Activated T-helper 17 cell treated with anti-CD3 and anti-CD28 coated beads, Interleukin-2, amount 50 U/mL, for 72 hours (primary cell): ENCODE results near the gene PTPRN2. TPM values are rescaled to one million over a fixed set of nuclear protein-coding genes. Genes with fewer than 3 reads are reported as not detected.
A peak's percentile ranks its signal among the peaks of the same experiment; 100 is the strongest.

Experiments used
- ATAC-seq: fragments of 150-1000 bp; cut with Tn5 transposase; replicated peaks from 2 replicates; pipeline ENCODE4 v1.10.0; 2021; ENCODE audit warnings: mild to moderate bottlenecking, moderate library complexity
- H3K27ac Mint-ChIP-seq: one replicate; pipeline ENCODE4 v1.8.0; 2022; ENCODE audit warnings: mixed read lengths
- H3K27me3 Mint-ChIP-seq: one replicate; pipeline ENCODE4 v1.8.0; 2022; ENCODE audit warnings: mixed read lengths
- H3K36me3 Mint-ChIP-seq: one replicate; pipeline ENCODE4 v1.8.0; 2022; ENCODE audit warnings: low read depth, mild to moderate bottlenecking, mixed read lengths
- H3K4me1 Mint-ChIP-seq: one replicate; pipeline ENCODE4 v1.8.0; 2022; ENCODE audit warnings: mixed read lengths
- H3K4me3 Mint-ChIP-seq: one replicate; pipeline ENCODE4 v1.8.0; 2022; ENCODE audit warnings: mild to moderate bottlenecking, mixed read lengths
- H3K9me3 Mint-ChIP-seq: one replicate; pipeline ENCODE4 v1.8.0; 2022; ENCODE audit warnings: mixed read lengths
- total RNA-seq, 2 donors: library from RNA; stranded (reverse); gene quantifications; one replicate each; pipeline ENCODE4 v1.2.3, GENCODE V29; 2022

PTPRN2 gene
- total RNA-seq, 2 donors from 2014 or later: 0.48 to 1.4 TPM

DNA sequence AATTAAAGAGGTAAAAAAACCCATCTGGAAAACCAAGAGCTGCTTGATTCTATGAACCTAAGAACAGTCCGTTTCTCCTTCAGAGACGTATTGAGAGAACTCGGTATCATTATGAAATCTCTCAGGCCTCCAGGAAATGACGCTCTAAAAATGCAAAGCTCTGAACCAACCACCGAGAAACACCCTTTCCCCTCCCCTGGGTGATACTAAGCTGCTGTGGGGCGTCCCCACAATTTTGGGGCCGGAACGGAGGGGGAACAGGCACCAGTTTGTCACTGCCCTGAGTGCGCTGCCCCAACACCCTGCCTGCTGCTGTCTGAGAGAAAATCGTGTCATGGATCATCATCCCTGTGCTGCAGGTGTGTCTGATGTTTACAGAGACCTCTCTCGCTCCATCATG, 741.4 kb downstream of the PTPRN2 start:
- H3K36me3 Mint-ChIP-seq: no peaks in the 10 kb centered on the region
- H3K9me3 Mint-ChIP-seq: no peaks in the 10 kb centered on the region
- ATAC-seq: peak; percentile 58
- H3K27ac Mint-ChIP-seq: no peak overlapping the region
- peaks cover 3% of the 10 kb centered on the region for H3K27me3 Mint-ChIP-seq
- H3K4me1 Mint-ChIP-seq: peaks cover under 1% of the 10 kb centered on the region
- H3K4me3 Mint-ChIP-seq: no peak overlapping the region

DNA sequence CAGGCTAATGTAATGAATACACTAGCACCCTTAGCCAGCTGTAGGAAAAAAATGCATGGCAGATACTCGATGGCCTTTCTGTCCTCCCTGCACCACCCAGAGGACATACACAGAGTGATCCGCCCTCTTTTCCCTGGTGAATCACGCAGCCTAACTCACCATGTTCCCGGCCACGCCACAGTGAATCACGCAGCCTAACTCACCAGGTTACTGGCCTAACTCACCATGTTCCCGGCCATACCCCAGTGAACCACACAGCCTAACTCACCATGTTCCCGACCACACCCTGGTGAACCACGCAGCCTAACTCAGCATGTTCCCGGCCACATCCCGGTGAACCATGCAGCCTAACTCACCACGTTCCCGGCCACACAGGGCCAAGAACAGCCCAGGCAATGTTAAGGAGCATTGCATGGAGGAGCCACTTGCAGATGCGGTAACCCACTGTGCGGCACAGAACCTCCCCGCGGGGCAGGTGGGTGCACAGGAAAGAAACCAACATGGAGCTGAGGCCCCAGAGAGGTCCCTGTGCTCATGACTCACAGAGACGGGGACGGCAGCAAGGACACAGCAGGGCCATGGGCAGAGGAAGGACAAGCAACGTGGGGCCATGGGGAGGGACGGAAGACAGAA, 742.3 kb downstream of the PTPRN2 start:
- Mint-ChIP-seq H3K4me1 (no peaks in the 10 kb centered on the region), H3K36me3 (no peaks in the 10 kb centered on the region), H3K27ac (no peak overlapping the region), H3K9me3 (no peaks in the 10 kb centered on the region), H3K4me3 (no peak overlapping the region), H3K27me3 (peaks cover 3% of the 10 kb centered on the region)
- peak; percentile 32 for ATAC-seq

DNA sequence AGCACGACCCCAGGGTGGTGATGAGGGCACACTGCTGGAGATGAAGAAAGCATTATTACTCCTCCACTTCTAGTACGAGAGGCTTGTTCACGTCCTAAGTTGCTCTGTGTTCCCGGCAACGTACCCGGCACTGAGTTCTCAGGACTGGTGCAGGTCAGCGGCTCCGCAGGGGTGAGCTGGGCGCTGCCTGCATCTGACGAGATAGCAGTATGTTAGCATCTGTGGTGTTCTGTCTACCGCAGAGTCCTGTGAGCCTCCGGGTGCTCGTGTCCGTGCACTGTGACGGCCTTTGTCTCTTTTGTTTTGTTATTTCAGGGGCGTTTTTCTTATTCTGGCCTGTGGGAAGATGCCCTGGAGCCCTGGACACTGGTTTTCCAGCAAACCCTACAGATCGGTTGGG, 743.0 kb downstream of the PTPRN2 start:
- H3K9me3 Mint-ChIP-seq: no peaks in the 10 kb centered on the region
- no peaks in the 10 kb centered on the region for H3K36me3 Mint-ChIP-seq
- H3K4me1 Mint-ChIP-seq: no peaks in the 10 kb centered on the region
- no peak overlapping the region for H3K27ac Mint-ChIP-seq
- no peak overlapping the region for H3K4me3 Mint-ChIP-seq
- peaks cover 3% of the 10 kb centered on the region for H3K27me3 Mint-ChIP-seq
- ATAC-seq: no peak

DNA sequence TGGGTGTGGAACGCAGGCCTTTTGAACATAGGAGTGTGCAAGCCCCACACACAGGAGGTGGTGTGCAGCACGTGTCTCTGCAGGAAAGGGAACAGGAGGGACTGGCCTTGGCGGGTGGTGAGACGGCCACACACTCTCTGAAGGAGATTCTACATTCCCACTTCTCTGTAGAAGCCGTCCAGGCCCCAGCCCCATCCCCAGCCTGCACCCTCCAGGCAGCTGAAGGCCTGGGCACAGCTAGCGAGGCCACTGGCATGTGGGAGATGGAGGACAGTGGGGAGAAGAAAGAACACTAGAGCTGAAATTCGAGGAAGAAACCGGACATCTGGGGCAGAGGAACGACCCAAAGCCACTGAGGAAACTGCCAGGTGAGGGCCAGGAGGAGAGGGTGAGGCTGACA, 743.5 kb downstream of the PTPRN2 start:
- H3K9me3 Mint-ChIP-seq: no peaks in the 10 kb centered on the region
- no peak overlapping the region for H3K27ac Mint-ChIP-seq
- H3K27me3 Mint-ChIP-seq: peaks cover 3% of the 10 kb centered on the region
- ATAC-seq: no peak
- H3K36me3 Mint-ChIP-seq: no peaks in the 10 kb centered on the region
- no peak overlapping the region for H3K4me3 Mint-ChIP-seq
- no peaks in the 10 kb centered on the region for H3K4me1 Mint-ChIP-seq

DNA sequence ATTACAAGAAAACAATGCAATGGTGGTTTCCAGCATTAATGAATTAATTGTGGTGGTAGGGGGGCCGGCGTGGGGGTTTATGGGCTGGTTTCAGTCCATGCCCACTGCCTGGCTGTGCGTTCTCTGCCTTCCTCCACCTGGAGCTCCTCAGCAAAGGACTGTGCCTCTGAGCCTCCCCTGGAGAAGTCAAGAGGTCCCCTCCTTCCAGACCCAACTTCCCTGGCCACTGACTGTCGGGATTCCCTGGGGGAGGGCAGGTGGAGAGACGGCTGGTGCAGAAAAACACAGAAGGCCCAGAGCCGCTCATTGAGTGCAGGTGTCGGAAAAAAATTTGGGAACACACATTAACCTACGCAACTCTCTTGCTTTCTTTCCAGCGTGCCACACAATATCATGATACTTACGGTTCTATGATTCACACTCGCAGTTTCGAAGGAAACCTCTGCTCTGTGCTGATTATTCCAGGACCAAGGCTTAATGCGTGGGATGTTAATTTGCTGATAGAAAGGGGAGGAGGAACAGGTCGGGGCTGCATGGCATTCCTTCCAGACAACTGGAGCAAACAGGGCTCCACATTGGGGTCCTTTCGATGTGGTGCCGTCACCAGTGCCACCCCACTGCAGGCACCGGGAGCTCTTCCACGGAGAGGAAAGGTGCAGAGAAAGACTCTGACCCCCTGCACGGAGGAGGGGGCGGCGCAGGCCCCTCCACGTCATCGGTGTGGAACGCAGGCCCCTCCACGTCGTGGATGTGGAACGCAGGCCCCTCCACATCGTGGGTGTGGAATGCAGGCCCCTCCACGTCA, 744.1 kb downstream of the PTPRN2 start:
- no peaks in the 10 kb centered on the region for H3K36me3 Mint-ChIP-seq
- H3K27me3 Mint-ChIP-seq: peaks cover 3% of the 10 kb centered on the region
- H3K4me1 Mint-ChIP-seq: no peaks in the 10 kb centered on the region
- no peak overlapping the region for H3K4me3 Mint-ChIP-seq
- H3K9me3 Mint-ChIP-seq: no peaks in the 10 kb centered on the region
- H3K27ac Mint-ChIP-seq: no peak overlapping the region
- ATAC-seq: no peak

DNA sequence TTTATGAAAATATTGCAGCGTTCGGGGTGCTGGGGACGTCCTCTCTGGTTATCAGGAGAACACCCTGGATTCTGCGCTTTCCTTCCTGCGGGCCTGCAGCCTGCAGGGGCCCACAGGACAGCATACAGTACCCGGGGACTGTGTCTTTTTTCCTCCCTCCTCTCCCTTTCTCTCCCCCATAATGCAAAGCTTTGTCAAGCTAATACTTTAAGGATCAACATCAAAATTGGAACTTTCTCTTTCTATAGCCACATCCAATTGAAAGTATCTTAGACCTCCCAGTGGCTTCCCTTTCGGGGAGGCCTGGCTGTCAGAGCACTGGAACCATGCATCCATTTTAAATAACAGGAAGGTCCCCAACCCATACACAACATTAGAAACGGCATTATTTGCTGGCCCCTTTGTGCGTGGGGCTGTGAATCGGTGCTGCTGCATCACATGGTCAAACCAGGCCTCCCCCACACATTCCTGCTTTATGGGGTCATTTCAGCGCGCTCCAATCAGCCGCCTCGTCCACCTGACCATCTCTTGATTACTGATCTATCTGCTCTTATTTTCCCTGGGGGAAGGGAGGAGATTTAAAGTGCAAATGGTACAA, 745.8 kb downstream of the PTPRN2 start:
- Mint-ChIP-seq H3K9me3 (no peaks in the 10 kb centered on the region), H3K27me3 (peaks cover 3% of the 10 kb centered on the region), H3K4me1 (no peaks in the 10 kb centered on the region), H3K27ac (no peak overlapping the region), H3K36me3 (no peaks in the 10 kb centered on the region), H3K4me3 (no peak overlapping the region)
- no peak for ATAC-seq

DNA sequence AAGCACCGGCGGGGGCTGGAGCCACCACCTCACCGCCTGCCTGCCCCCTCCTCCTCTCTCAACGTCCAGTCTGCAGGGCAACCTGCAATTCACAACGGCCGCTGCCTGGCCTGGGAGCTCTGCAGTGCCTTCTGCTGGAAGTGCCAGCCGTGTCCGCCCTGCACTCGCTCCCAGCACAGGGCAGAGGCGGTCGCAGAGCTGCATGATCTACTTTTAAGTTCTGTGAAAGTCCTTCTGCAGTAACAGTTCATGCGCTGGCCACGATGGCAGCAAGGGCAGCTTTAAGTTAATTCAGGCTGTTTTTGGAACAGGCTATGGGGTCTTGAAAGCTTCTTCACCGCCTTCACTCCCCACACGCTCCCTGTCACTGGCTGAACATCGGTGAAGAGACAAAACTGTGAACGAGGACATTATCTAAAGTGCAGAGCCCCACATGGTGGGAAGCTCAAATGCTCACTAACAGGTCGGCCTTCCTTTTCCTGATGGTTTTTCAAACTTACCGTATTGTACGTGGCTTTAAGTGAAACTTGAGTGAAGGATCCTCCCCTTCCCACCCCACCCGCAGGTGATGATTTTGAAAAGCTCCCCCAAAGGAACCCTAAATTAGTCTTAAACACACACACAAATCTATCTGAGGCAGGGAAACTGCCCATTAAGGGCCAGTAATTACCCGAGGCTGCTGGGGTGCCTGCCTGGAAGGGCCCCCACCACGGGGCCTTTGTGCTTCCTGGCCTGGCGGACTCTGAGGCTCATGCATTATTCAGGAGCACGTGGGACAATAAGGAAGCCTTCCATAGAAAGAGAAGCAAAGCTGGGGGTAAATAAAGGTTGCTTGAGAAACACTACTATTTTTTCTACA, 746.5 kb downstream of the PTPRN2 start:
- H3K27me3 Mint-ChIP-seq: peaks cover 3% of the 10 kb centered on the region
- no peak overlapping the region for H3K27ac Mint-ChIP-seq

DNA sequence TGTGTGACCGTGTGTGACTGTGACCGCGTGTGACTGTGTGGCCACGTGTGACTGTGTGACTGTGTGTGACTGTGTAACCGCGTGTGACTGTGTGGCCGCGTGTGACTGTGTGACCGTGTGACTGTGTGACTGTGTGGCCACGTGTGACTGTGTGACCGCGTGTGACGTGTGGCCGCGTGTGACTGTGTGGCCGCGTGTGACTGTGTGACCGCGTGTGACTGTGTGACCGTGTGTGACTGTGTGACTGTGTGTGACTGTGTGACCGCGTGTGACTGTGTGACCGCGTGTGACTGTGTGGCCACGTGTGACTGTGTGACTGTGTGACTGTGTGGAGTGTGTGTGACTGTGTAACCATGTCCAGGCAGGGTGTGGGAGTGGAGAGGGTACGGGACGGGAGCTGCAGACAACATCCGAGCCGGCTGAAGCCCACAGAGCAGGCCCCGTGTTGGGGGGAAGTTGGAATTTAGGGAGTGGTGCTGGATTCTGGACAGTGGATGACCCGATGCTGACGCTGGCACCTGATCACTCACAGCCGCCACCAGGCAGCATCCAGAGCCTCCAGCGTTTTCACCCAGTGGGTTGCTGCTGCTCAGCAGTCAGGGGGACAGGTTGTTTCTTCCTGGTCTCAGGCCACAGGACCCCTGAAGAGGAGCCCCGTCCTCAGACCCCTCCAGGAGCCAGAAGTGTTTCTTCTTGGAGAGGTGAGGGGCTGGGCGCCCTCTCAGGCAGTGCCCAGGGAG, 747.3 kb downstream of the PTPRN2 start:
- Mint-ChIP-seq H3K27me3 (peaks cover 3% of the 10 kb centered on the region), H3K27ac (no peak overlapping the region), H3K4me1 (peaks cover 2% of the 10 kb centered on the region), H3K9me3 (no peaks in the 10 kb centered on the region), H3K36me3 (no peaks in the 10 kb centered on the region), H3K4me3 (no peak overlapping the region)
- ATAC-seq: no peak

More for the DNA sequence above, 746.5 kb downstream of the PTPRN2 start:
- no peak for ATAC-seq
- Mint-ChIP-seq H3K4me3 (no peak overlapping the region), H3K4me1 (no peaks in the 10 kb centered on the region), H3K9me3 (no peaks in the 10 kb centered on the region), H3K36me3 (no peaks in the 10 kb centered on the region)

DNA sequence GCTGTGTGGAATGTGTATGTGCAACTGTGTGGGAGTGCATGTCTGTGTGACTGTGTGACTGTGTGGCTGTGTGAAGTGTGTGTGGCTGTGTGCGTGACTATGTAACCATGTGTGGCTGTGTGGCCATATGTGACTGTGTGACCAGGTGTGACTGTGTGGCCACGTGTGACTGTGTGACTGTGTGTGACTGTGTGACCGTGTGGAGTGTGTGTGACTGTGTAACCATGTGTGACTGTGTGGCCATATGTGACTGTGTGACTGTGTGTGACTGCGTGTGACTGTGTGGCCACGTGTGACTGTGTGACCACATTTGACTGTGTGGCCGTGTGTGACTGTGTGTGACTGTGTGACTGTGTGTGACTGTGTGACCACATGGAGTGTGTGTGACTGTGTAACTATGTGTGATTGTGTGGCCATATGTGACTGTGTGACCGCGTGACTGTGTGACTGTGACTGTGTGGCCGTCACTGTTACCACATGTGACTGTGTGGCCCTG, 747.9 kb downstream of the PTPRN2 start:
- peaks cover 5% of the 10 kb centered on the region for H3K4me1 Mint-ChIP-seq
- no peak overlapping the region for H3K4me3 Mint-ChIP-seq
- peaks cover 3% of the 10 kb centered on the region for H3K27me3 Mint-ChIP-seq
- ATAC-seq: peak; percentile 21
- H3K27ac Mint-ChIP-seq: no peak overlapping the region
- H3K9me3 Mint-ChIP-seq: no peaks in the 10 kb centered on the region
- H3K36me3 Mint-ChIP-seq: no peaks in the 10 kb centered on the region

DNA sequence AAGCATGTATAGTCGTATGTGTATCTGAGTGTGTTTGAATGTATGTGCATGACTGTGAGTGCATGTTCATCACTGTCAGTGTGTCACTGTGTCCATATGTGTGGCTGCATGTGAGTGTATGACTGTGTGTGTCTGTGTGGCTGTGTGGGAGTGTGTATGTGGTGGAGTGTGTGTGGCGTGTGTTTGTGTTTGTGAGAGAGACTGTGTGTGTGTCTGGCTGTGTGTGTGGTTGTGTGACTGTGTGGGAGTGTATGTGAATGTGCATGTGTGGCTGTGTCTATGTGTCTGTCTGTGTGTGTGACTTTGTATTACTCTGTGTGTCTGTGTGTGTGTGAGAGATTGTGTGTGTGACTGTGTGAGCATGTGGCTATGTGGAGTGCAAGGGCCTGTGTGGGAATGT, 748.4 kb downstream of the PTPRN2 start:
- no peak overlapping the region for H3K27ac Mint-ChIP-seq
- H3K9me3 Mint-ChIP-seq: no peaks in the 10 kb centered on the region
- ATAC-seq: no peak
- H3K4me3 Mint-ChIP-seq: no peak overlapping the region
- no peaks in the 10 kb centered on the region for H3K36me3 Mint-ChIP-seq
- peaks cover 3% of the 10 kb centered on the region for H3K27me3 Mint-ChIP-seq
- peaks cover 5% of the 10 kb centered on the region for H3K4me1 Mint-ChIP-seq

DNA sequence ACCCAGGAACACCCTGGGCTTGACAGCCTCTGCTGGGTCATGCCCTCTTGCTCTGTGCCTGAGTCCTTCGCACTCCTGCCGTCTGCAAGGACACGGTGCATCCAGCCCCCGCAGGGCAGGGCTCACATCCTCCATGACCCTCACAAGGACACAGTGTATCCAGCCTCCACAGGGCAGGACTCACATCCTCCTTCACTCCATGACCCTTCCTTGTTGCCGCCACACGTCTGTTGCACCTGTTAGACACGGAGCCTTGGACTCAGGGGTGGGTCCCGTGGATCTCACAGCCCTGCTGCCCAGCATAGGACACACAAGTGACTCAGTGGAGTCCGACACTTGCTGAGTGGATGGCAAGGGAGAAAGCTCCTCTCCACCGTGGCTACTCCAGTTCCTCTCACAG, 750.1 kb downstream of the PTPRN2 start:
- Mint-ChIP-seq H3K4me1 (peaks cover 5% of the 10 kb centered on the region), H3K9me3 (no peaks in the 10 kb centered on the region), H3K27me3 (peaks cover under 1% of the 10 kb centered on the region), H3K36me3 (no peaks in the 10 kb centered on the region), H3K27ac (no peak overlapping the region), H3K4me3 (no peak overlapping the region)
- no peak for ATAC-seq

DNA sequence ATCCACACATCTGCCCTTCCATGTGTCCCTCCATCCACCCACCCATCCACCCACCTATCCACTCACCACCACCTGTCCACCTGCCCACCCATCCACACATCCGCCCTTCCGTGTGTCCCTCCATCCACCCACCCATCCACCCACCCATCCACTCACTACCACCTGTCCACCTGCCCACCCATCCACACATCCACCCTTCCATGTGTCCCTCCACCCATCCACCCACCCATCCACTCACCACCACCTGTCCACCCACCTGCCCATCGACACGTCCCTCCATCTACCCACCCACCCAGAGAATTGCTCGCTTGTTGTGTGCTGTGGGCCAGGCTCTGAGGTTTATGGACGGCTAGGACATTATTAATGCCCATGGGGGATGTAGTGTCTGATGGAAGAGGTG, 750.6 kb downstream of the PTPRN2 start:
- ATAC-seq: no peak
- no peak overlapping the region for H3K27ac Mint-ChIP-seq
- peaks cover 4% of the 10 kb centered on the region for H3K27me3 Mint-ChIP-seq
- H3K9me3 Mint-ChIP-seq: no peaks in the 10 kb centered on the region
- H3K4me3 Mint-ChIP-seq: no peak overlapping the region
- no peaks in the 10 kb centered on the region for H3K36me3 Mint-ChIP-seq
- H3K4me1 Mint-ChIP-seq: peaks cover 9% of the 10 kb centered on the region

DNA sequence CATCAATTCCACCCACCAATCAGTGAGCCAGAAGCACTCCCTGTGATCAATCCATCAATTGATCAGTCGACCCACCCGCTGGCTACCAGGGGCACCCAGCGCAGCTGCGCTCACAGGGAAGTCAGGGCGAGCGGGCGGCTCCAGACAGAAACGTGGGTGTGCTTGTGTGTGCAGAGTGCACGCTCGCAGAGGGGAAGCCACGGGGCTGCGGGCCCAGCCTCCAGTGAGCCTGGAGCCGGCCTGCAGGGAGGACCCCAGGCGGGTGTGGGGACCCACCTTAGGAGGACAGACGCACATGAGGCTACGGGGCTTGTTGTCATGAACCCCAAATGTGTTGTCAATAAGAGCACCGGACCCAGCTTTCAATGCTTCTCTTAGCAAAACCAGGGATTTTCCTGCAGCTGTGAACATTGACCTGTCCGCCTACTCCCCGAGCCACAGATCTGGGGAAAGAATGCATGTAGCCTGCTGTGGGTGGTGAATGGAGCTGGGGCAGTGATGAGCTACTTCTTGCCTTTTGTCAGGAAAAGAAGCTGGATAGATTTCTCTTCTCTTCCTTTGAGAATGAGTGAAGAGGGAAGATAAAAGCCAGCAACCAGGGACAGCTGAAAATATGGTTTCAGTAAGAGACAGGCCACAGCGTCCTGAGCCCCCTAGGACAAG, 753.0 kb downstream of the PTPRN2 start:
- H3K27ac Mint-ChIP-seq: no peak overlapping the region
- peaks cover 9% of the 10 kb centered on the region for H3K4me1 Mint-ChIP-seq
- H3K9me3 Mint-ChIP-seq: no peaks in the 10 kb centered on the region
- no peak overlapping the region for H3K4me3 Mint-ChIP-seq
- no peak for ATAC-seq
- H3K36me3 Mint-ChIP-seq: no peaks in the 10 kb centered on the region
- H3K27me3 Mint-ChIP-seq: peaks cover 4% of the 10 kb centered on the region
